ENCODE results near the gene CACNA1H.
"Not testable (repeated sequence)": the region's sequence is repeated elsewhere in the genome, so short reads cannot be mapped to it uniquely, and the experiment has no call there.

Gene CACNA1H

GRCh38 chr16:1230471-1231212 lies 77.7 kb downstream of the CACNA1H start:
- DNase-seq, result not testable (repeated sequence)

GRCh38 chr16:1231301-1231700 lies 78.4 kb downstream of the CACNA1H start:
- not testable (repeated sequence) for DNase-seq

DNA sequence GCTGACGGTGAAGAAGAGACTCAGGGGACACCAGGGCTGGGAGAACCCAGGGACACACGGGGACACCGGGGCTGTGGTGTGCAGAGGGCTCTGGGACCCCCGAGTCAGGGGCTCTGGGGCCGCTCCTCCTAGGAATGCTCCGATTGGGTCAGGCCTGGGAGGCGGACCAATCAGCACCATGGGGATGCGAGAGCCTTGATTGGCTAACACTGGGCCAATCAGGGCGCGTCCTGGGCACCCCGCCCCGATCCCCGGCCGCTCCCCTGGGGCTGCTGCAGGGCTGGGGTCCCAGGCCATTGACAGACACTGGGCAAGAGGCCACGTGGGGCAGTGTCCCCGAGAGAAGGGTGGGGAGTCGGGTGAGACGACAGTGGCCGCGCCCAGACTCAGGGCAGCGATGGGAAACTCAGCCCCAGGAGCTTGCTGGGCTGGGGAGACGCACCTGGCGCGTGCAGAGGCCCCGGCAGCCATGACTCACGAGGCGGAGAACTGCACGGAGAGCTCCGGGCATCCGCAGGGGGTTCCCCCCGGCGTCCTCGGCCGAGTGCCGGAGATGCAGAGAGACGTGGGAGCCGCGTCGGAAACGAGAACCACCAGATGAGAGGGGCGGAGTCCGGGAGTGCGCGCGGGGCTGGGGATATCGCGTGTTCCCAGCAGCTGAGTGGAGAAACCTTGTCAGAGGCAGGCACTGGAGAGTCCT lies 79.3 kb downstream of the CACNA1H start:
- DNase-seq, result not testable (repeated sequence)

DNA sequence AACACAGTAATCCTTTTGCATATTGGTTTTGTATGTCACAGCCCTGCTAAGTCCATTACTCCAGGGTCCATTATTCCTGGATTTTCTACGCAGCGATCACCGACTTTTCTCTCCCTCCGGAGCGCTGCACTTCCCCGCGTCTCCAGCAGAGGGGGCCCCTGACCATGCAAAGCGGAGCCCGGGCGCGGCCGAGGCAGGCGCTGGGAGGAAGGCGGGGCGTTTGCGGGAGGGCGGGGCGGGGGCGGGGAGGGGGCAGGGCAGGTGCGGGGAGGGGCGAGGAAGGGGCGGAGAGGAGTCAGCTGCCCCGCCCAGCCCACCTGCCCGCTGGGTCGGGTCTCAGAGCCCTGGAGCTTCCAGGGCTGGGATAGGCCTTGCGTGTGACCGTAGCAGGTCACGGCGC lies 83.8 kb downstream of the CACNA1H start:
- not testable (repeated sequence) for DNase-seq

GRCh38 chr16:1237990-1238389 lies 85.1 kb downstream of the CACNA1H start:
- DNase-seq, result no peak

- DNase-seq, result not testable (repeated sequence)
Observed at GRCh38 chr16:1238909-1239308, 86.0 kb downstream of the CACNA1H start.

DNA sequence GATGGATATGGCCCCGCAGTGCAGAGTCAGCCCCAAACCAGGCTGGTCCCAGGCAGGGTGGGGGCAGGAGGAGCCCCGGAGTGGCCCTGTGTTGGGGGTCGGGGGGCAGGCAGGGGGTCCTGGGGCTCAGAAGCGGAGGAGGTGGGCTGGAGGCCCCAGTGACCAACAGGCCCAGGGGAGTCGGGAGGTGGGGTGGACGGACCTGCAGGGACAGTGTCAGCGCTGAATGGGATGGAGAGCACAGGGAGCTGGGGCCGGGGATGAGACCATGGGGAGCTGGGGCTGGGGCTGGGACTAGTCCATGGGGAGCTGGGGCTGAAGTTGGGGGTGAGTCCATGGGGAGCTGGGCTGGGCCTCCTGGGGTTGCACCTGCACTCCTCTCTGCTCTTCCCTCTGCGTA lies 86.7 kb downstream of the CACNA1H start:
- DNase-seq, result not testable (repeated sequence)

- not testable (repeated sequence) for DNase-seq
Observed at GRCh38 chr16:1240436-1240835, 87.5 kb downstream of the CACNA1H start, which contains the start of gene TPSAB1. TPSAB1 (plus strand) TSS chr16:1240705; CDS start chr16:1240939, 234 bp downstream.

DNA sequence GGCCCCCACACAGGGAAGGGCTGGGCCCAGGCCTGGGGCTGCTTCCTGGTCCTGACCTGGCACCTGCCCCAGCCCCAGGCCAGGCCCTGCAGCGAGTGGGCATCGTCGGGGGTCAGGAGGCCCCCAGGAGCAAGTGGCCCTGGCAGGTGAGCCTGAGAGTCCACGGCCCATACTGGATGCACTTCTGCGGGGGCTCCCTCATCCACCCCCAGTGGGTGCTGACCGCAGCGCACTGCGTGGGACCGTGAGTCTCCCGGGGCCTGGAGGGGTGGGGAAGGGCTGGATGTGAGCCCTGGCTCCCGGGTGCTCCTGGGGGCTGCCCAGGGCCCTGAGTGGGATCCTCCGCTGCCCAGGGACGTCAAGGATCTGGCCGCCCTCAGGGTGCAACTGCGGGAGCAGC lies 88.2 kb downstream of the CACNA1H start:
- not testable (repeated sequence) for DNase-seq

DNA sequence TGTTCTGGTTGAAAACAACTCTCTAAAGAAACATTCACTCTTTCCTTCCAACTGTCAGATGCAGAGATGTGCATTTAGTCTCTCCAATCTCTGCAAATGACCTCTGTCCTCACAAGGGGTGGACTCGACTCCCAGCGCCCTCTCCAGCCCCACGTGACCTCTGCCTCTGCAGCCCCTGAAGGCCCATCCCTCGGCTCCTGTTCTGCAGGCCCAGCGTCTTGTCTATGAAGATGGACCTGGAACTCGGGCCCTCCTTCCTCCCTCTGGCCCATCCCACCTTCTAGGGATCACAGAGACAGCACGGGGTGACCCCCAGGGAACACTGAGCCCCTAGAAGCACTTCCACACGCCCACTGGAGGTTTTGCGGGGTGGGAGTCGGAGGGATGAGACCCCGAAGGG lies 90.5 kb downstream of the CACNA1H start:
- DNase-seq, result not testable (repeated sequence)

DNA sequence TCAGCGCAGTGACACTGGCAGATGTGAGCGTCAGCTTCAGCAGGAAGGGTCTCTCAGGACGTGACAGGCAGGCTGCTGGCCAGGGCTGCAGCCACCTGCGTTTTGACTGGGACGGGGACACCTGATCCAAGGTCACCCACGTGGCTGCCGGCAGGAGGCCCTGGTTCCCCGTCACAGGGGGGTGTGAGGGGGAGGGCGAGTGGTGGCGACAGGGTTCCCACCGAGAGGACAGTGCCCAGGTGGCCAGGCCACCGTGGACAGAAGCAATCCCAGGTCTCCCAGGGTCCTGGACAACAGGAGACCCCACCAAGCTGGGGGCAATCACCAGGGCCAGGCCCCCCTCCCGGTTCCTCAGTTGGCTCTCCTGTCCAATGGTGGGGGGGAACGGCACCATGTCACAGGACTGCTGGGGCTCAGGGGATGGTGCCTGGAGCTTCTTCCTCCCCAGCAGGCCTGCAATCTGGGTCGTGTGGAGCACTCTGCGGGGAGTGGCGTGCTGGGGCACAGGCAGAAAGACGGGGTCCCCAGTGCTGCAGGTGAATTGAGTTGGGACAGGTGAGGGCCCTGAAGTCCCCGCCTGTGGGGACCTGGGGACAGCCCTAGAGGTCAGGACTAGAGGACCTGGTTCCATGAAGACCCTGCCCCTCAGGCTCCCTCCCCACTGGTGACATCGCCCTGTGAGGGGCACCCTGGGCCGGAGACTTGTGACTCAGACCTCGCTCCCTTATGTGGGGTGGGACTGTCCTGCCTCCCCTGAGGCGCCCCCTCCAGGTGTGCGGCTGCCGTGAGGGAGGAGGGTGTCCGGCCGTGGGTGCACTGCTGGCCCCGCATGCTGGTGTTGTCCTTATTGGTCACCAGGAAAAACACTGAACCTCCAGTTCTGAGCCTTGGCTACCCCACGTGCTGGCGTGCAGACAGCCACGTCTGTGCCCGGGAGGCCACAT lies 91.3 kb downstream of the CACNA1H start:
- not testable (repeated sequence) for DNase-seq

GRCh38 chr16:1244881-1245280 lies 92.0 kb downstream of the CACNA1H start:
- no peak for DNase-seq

DNA sequence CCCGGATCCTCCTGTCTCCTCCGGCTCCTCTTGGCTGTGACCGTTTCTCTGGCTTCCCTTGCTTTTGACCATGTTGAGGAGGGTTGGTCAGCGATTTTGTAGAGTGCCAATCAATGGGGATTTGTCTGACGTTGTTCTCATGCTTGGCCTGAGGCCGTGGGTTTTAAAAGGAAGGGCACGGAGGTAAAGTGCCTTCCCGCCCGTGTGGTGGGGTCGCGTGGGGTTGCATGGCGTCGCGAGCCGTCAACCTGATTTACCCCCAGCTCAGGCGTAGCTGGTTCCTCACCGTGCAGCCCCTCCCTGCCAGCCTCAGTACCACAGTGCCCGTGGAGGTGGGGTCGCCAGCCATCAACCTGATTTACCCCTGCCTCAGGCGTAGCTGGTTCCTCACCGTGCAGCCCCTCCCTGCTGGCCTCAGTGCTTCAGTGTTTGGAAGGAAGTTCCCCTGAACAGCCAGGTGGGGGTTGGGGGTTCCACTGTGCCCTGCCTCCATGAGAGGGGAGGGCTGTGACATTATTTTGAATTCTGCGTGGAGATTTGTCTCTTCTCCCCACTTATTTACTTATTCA lies 92.6 kb downstream of the CACNA1H start:
- DNase-seq, result no peak

GRCh38 chr16:1247903-1248537 lies 95.1 kb downstream of the CACNA1H start:
- not testable (repeated sequence) for DNase-seq

- DNase-seq, result not testable (repeated sequence)
Observed at GRCh38 chr16:1249031-1249755, 96.3 kb downstream of the CACNA1H start.

GRCh38 chr16:1253701-1254364 lies 100.9 kb downstream of the CACNA1H start:
- DNase-seq, result not testable (repeated sequence)

GRCh38 chr16:1254821-1255220 lies 101.9 kb downstream of the CACNA1H start:
- DNase-seq, result not testable (repeated sequence)

DNA sequence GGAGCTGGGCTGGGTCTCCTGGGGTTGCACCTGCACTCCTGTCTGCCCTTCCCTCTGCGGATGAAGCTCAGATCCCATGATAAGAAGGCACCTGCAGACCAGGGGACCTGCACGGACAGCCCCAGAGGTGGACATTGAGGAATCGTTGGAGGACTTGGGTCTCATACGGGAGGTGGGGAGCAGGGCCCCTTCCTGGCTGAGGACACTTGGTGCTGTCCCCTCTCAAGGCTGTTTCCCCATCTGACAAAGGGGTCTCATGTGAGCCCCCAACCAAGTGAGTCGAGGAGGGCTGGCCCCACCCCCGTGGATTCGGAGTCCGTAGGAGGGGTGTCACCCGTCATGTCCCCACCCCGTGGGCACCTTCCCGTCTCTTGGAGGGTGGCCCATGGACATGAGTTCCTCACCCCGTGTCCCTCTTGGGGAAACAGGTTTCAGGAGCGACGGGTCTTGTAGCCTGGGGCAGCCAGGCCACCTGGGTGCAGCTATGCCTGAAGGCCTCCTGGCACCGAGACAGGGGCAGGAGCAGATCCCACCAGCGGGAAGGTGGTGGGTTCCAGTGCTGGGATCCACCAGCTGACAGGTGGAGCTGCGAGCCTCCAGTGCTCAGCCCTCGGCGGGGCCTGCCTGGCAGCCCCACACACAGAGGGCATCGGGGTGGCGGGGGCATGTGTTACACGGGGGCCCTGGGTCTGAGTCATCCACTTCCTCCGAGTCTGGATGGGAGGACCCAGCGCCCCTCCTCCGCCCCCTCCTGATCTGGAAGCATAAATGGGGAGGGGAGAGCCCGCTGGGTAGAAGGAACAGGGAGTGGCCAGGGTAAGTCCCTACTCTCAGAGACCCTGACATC lies 102.6 kb downstream of the CACNA1H start, which contains the start of gene TPSD1:
TSS of gene TPSD1 (plus strand) at position 794 of the 847 bp plus-strand sequence. CDS start 212 bp downstream, outside the sequence.
- not testable (repeated sequence) for DNase-seq

GRCh38 chr16:1256296-1256873 lies 103.5 kb downstream of the CACNA1H start:
- not testable (repeated sequence) for DNase-seq
